HG03097 (cell line): ENCODE results near the gene OGDHL.
"Not testable (repeated sequence)": the region's sequence is repeated elsewhere in the genome, so short reads cannot be mapped to it uniquely, and the experiment has no call there.

ENCODE experiments used
- ATAC-seq: cut with Tn5 transposase; IDR thresholded peaks from one replicate; pipeline ENCODE4 v1.9.1; 2021; ENCODE audit not compliant: unreplicated experiment, low FRiP score

OGDHL gene

GRCh38 chr10:49758249-49758930, 3.7 kb downstream of the OGDHL start:
- ATAC-seq: no peak

DNA sequence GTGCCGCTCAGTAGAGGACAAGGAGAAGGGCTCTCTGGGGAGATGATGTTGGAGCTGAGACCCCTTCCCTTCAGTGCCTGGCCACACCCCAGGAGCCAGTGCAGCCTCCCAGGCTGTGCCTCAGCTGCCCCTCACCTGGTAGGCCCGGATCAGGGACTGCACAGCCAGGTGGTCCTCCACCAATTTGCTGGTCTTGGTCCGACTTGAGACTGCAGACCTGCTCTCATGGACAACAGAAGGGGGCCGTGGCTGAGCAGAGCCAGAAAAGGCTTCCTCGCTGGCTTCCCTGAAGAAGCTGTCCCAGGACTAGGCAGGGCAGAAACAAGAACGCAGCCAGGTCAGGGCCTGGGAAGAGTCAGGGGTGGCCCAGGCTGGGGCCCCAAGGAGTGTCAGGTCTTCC, 5.5 kb downstream of the OGDHL start:
- ATAC-seq: no peak

DNA sequence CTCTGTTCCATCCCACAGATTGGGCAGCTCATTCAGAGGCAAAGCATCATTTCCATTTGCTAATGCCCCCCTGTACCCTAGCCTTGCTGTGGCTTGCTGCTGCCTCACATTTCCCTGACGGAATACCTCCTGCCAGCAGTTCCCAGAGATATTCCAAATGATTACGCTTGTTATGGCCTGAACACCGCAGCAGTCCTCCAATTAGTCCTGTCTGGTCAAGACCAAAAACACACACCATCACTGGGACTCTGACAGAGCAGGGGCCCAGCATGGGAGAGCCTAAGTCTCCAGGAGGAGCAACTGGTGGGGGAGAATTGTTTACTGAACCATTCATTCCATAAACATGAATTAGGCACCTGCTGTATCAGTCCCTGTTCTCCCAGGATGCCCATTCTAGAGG, 6.1 kb downstream of the OGDHL start:
- ATAC-seq: no peak

DNA sequence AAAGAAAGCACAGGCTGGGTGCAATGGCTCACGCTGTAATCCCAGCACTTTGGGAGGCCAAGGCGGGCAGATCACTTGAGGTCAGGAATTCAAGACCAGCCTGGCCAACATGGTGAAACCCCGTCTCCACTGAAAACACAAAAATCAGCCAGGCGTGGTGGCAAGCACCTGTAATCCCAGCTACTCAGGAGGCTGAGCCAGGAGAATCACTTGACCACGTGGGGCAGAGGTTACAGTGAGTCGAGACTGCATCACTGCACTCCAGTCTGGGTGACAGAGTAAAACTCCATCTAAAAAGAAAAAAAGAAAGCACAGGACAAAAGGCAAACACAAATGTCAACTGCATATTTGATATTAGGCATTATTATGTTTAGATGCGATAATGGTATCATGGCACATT, 7.2 kb downstream of the OGDHL start:
- ATAC-seq: not testable (repeated sequence)

DNA sequence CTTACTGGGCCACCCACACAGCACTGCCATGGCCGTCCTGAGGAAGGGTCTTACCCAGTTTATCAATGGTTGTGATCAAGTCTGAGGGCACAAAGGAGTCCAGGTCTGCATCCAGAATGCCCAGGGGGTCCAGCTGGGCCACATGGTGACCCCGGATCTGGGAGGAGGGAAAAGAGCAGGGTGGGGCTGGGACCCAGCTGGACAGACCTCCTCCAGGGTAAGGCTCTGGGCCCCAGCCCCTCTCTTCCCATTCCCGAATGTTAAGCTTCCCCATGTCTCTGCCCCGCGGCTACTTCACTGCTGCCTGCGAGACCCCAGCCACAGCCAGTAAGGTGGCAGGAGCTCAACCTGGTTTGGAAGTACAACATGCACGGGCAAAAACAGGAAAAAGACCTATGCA, 9.5 kb downstream of the OGDHL start:
- no peak for ATAC-seq

DNA sequence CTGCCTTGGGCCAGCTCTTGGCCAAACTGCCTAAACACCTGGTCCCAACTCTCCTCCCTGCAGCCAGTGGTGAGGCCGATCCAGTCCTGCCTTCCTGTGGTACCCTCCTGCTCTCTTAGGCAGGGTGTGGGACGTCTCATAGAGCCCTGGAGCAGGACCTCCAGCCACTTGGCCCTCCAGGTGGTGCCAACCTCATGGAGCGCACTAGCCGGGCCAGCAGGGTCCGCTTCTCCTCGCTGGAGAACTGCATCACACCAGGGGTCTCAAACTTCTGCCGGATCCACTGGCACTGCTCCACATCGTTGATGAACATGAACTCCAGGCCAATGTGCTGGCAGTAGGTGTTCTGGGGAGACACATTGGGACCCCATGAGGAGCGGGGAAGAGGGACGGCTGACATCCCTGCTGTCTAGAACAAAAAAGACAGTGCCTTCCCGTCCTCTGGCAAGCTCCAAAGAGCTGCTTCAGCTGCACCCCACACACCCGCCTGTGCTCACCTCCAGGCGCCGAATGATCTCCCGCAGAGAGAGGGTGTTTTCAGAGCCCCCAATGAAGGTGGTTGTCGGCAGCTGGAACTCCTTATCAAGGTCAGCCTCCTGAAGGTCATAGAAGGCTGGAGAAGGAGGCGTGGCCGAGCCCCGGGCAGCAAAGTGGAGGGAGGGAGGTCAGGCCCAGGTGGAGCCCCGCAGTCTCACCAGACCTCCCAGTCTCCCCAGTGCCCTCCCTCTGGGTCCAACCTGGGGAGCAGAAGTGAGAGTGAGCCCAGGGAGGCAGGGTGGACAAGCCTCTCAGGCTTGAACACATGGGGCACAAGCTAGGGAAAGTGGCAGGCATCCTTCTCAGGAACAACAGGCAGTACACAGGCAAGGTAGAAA, 10.2 kb downstream of the OGDHL start:
- ATAC-seq: no peak

DNA sequence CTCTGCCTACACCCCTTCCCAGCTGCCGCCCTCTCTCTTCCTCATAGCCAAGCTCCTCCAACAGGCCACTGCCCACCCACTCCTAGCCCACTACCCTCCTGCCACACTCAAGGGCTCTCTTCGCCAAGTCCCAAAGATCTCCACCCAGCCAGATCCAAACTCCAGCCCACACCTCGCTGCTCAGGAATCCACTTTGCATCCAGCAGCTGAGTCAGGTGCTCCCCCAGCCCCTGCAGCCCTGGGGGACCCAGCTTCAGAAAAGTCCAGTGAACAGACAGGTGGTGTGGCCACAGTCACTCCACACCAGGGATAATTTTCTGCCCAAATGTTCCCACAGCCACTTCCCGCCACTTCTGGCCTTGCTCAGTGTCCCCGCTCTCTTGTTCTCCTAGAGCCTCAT, 10.9 kb downstream of the OGDHL start:
- ATAC-seq: no peak

- no peak for ATAC-seq
Observed at GRCh38 chr10:49750546-49750945, 11.6 kb downstream of the OGDHL start.

DNA sequence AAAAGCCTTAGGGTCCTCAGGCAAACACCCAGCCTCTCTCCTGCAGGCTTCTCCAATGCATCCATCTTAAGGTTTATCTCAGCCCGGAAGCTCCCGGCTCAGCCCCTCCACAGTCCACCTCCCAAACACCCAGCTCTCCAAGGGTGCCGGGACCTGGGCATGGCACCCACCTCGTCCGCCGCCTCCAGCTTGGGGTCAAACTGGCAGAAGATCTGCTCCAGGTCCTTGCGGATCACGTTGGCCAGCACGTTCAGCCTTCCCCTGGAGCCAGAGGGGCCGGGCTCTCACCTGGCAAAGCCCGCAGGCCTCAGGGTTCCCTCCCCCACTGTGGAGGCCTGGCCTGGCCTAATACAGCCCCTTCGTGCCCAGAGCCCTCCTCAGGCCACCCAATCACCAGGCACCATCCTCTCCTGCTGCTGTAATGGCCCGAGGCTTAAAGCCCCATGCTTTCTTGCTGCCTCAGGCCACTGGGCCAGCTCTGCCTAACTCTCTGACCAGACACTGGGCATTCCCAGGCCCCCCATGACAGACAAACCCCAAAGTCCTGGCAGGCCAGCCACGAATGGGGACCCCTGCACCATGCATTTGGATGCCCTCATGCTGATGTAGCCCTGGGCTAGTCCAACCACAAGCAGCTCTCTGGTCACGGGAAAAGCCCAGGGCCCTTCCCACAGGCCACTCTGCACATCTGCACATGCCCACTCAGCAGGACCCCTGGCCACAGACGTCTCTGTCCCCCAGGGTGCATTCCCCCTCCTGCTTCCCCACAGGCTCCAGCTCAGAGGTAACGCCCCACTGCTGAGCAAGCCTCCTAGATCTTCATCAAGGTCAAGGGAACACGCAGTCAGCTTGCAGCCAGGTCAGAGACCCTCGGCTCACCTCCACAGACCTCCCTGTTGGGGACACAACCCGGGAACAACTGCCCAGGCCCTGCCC, 12.3 kb downstream of the OGDHL start:
- ATAC-seq: no peak

- ATAC-seq: no peak
Observed at GRCh38 chr10:49749144-49749543, 13.0 kb downstream of the OGDHL start.

GRCh38 chr10:49748006-49748405, 14.1 kb downstream of the OGDHL start:
- ATAC-seq: no peak

- ATAC-seq: no peak
Observed at GRCh38 chr10:49747303-49747646, 14.8 kb downstream of the OGDHL start.

- ATAC-seq: no peak
Observed at GRCh38 chr10:49746626-49747302, 15.4 kb downstream of the OGDHL start.

DNA sequence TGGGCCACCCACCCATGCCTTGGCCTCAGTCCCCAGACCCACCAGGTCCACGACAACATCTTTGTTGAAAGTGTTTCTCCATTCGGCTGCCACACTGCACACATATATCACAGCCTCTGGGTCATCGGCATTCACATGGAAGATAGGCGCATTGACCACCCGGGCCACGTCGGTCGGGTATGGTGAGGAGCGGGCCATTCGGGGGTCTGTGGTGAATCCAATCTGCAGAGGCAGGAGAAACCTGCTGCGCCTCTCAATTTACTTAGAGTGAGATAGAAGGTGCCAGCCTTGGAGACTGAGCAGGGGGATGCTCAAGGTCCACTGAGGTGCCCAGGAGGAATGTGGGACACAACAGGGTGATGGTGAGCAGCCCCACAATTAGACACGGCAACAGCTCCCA, 16.4 kb downstream of the OGDHL start:
- ATAC-seq: no peak

DNA sequence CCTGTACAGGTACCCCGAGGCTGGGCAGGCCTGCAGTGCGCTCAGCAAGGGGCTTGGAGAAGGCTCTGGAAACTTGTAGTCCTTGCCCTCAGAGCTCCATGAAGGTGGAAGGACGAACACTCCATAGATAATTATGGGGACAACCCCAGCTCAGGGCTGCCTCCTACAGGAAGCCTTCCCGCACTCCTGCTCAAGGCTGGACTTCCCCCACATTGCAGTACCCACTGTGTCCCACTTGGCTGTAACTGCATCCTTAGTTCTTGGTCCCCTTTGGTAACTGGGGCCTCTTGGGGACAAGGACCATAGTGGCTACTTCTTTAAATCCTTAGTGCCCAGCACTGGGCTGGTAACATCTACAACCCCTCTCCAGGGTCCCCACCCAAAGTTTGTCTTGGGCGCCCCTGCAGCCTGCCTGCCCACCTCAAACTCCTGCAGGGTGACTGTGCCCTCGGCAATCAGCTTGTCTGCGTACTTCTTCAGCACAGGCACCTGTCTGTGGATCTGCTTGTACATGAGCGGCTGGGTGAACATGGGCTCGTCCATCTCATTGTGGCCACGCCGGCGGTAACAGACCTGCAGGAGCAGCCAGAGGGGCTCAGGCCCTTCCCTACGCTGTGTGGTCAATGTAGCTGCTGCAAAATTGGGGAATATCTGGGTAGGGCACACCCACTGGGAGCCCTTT, 17.1 kb downstream of the OGDHL start:
- no peak for ATAC-seq

DNA sequence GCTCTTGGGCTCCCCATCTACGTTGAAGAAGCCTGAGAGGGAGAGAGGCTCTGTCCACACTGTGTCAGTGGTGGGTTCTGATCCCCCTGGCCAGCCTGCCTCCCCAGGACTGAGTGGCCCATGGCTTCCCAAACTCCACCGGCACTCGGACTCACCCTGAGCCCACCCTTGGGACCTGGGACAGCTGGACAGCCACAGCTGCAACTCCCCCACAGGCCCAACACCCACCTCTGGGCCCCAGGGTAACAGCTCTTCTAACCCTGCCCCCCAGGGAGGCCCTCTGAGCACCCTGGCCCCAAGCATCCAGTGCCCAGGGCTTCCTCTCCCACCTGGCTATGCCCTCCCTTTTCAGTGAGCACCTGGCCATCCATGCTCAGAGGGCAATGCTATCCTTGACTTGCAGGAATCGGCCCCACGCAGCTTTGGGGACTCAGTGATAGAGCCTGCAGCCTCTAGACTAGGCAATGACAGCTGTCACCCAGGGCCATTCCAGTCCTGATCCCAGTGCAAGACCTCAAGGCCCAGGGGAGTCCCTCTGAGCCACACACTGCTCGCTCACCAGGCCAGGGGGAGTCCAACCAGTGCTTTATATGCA, 17.9 kb downstream of the OGDHL start:
- ATAC-seq: no peak

DNA sequence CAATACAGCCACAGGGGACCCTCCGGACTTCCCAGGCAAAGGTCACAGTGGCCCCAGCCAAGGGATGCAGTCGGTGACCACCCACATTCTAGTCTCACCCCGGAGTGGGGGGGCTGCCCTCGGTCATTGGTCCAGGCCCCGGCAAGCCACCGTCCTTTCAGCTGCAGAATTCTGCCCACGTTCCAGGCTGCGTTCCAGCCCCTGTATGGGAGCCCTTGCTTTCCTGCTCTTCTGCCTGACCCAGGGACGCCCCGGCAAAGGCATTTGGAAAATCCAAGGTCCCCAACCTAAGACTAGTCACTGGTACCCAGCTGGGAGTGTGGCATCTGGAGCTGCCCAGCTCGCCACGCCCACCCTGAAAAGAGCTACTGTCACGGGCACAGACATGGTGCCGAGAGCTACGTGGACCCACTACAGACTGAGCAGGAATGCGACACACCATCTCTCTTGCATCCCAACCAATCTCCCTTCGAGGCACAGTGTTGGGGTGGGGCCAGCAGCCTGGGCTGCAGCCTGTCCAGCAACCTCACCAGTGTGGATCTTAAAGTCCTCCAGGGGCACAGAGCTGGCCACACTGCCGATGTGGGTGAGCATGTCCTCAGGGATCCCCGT, 18.6 kb downstream of the OGDHL start:
- no peak for ATAC-seq

DNA sequence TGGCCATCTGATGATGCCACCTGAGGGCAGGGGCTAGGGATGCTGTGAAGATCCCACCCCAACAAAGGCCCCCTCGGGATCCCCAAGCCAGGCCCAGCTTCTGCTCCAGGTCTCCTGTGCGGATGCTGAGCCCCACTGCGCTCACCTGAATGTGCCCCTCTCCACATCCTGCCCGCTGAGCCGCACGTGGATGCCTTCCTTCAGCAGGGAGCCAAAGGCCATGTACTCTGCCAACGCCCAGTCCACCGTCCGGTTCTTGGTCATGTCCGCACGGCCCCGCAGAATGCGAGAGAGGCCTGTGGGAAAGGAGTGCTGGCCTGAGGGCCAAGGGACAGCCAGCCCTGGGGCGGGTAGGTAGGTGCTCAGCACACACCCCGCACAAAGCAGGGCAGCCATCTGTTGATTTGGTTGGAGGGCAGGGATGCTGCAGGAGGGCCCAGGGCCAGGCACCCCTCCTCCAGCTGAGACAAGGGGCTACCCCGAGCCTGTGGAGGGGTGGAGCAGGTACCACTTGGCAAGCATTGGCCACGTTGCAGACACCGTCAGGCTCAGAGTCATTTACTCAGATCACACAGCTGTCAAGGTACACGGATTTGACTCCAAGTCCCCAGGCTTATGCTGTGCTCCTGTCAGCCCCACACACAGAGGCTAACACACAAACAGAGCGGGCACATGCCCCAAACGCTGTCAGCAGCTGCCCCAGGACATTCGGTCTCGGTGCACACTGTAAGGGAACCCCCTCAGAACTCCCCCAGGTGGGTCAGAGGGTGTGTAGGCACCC, 19.2 kb downstream of the OGDHL start:
- no peak for ATAC-seq
